Measurements from ENCODE around the gene NRXN3.
"Not testable (repeated sequence)": the region's sequence is repeated elsewhere in the genome, so short reads cannot be mapped to it uniquely, and the experiment has no call there.

NRXN3 gene

DNA sequence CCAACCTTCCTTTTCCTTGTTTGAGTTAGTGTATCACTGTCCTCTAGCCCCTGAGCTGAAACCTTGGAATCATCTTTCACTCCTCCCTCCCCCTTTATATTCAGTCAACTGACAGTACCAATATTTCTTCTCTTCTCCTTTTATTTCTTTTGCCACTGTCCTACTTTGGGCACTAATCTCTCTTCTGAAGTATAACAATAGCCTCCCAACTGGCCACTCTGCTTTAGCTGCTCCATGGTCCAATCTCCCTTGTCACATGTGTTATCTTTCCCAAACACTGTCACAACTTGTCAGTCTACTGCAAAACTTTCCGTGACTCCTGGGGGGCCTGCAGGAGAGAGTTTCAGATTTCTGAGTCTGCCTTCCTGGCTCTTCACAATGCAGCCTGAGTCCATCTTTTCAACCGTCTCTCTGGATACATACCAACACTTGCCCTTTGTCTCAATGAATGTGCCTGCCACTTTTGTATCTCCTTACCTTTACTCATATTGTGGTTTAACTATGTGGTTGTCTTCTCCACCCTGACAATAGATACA is 1570.0 kb downstream of the NRXN3 start:
- DNase-seq (ENCODE audit: low read depth in 1 of 2, low spot score in 1 of 2), result no peak

DNA sequence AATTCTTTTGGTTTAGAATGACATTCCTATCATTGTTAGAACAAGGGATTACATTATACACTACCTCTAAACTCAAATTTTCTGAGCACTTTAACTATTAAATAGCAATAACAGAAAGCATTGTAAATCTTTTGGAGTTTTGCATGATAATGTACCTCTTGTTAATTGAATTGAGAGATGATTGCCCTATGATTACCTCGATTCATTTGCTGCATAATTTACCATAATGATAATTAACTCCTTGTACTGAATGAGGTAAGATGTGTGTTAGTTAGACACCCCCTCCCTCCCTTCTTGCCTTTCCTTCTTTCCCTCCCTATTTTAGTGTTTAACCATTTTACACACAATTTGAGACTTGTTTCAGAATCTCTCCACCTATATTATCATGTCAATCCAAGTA is 1572.0 kb downstream of the NRXN3 start:
- DNase-seq (ENCODE audit: low read depth in 1 of 2, low spot score in 1 of 2), result no peak

- DNase-seq (ENCODE audit: low read depth in 1 of 2, low spot score in 1 of 2), result no peak
These were observed 1574.9 kb downstream of the NRXN3 start for GRCh38 chr14:79745046-79745445.

- no peak for DNase-seq (ENCODE audit: low read depth in 1 of 2, low spot score in 1 of 2)
These were observed 1578.9 kb downstream of the NRXN3 start for GRCh38 chr14:79749065-79749464.

- no peak for DNase-seq (ENCODE audit: low read depth in 1 of 2, low spot score in 1 of 2)
These were observed 1588.8 kb downstream of the NRXN3 start for GRCh38 chr14:79758985-79759384.

DNA sequence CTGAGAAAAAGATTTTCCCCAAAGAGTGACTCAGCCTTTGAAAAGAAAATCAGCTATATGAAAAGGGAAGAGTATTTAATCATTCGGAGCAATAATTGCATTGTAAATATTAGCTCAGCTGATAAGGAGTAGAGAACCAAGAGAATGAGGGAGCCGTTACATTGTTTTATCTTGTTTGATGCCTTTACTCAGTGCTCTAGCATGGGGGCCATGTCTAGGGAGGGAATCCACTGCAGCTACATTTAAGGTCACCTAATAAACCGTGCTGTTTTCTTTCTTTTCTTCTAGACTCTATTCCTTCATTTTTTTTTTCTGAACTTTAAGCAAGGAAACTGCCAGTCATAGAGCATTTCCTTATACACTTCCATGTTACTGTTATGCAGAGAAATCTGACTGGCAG is 1594.2 kb downstream of the NRXN3 start:
- DNase-seq (ENCODE audit: low read depth in 1 of 2, low spot score in 1 of 2), result no peak

DNA sequence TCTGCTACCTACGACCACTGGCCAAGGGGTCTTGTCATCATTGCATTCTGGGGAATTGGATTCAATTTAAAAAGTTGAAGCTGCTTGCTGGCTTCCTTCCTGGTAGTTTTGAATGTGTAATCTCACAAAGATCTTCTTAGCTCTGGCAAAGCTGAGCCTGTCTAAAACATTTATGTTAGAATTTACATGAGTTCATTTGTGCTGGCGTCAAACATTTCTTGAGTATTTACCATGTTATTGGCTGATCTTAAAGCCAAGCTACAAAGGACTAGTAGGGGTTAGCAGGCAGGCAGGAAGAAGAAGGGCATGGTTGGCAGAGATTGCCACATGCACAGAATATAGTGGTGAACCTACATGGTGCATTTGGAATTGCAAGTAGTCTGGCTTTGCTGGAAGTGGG is 1596.3 kb downstream of the NRXN3 start:
- no peak for DNase-seq (ENCODE audit: low read depth in 1 of 2, low spot score in 1 of 2)

GRCh38 chr14:79767251-79767650 is 1597.1 kb downstream of the NRXN3 start:
- no peak for DNase-seq (ENCODE audit: low read depth in 1 of 2, low spot score in 1 of 2)

DNA sequence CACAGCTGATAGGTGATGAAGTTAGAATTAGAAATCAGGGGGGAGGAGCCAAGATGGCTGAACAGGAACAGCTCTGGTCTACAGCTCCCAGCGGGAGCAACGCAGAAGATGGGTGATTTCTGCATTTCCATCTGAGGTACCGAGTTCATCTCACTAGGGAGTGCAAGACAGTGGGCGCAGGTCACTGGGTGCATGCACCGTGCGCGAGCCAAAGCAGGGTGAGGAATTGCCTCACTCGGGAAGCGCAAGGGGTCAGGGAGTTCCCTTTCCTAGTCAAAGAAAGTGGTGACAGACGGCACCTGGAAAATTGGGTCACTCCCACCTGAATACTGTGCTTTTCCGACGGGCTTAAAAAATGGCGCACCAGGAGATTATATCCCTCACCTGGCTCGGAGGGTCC is 1597.5 kb downstream of the NRXN3 start:
- DNase-seq (ENCODE audit: low read depth in 1 of 2, low spot score in 1 of 2), result not testable (repeated sequence)

GRCh38 chr14:79781882-79782281 is 1611.7 kb downstream of the NRXN3 start:
- no peak for DNase-seq (ENCODE audit: low read depth in 1 of 2, low spot score in 1 of 2)

GRCh38 chr14:79783041-79783440 is 1612.9 kb downstream of the NRXN3 start:
- DNase-seq (ENCODE audit: low read depth in 1 of 2, low spot score in 1 of 2), result no peak

GRCh38 chr14:79786522-79786921 is 1616.3 kb downstream of the NRXN3 start:
- no peak for DNase-seq (ENCODE audit: low read depth in 1 of 2, low spot score in 1 of 2)

- DNase-seq (ENCODE audit: low read depth in 1 of 2, low spot score in 1 of 2), result no peak
These were observed 1618.2 kb downstream of the NRXN3 start for GRCh38 chr14:79788346-79788745.

- DNase-seq (ENCODE audit: low read depth in 1 of 2, low spot score in 1 of 2), result no peak
These were observed 1621.0 kb downstream of the NRXN3 start for GRCh38 chr14:79791055-79791732.

DNA sequence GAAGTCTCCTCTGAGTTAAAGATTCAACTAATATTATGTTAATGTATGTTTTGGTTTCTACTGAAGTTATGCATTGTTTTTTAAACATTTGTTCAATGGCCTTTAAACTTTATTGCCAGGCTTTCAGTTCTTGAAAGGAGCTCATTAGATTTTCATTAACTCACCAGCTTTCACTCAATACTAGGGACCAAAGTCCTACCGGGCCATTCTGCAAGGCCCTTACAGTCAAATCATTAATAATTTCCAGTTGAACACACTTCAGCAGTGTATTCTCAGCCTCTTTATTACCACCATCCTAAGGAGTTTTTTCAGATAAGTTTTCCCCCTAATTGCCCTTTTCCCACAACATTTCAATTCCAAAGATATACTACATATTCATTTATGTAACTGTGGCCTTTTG is 1631.9 kb downstream of the NRXN3 start:
- no peak for DNase-seq (ENCODE audit: low read depth in 1 of 2, low spot score in 1 of 2)

DNA sequence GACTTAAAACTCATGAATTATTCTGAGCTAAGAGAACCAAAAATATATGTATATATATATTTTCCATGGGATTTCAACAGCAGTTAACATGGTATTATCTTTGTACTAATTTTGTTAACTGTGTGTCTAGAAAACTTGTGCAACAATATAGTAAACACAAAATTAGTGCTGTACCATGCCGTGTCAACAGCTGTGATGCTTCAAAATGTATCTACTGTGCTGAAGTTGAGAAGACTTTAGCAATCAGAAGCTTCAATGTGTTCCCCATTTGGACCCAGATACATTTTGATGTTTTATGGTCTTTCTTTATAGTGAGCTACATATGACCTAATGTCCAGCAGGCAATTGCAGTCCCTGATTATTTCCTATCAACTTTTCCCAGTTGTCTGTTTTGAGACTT is 1635.5 kb downstream of the NRXN3 start:
- DNase-seq (ENCODE audit: low read depth in 1 of 2, low spot score in 1 of 2), result no peak

DNA sequence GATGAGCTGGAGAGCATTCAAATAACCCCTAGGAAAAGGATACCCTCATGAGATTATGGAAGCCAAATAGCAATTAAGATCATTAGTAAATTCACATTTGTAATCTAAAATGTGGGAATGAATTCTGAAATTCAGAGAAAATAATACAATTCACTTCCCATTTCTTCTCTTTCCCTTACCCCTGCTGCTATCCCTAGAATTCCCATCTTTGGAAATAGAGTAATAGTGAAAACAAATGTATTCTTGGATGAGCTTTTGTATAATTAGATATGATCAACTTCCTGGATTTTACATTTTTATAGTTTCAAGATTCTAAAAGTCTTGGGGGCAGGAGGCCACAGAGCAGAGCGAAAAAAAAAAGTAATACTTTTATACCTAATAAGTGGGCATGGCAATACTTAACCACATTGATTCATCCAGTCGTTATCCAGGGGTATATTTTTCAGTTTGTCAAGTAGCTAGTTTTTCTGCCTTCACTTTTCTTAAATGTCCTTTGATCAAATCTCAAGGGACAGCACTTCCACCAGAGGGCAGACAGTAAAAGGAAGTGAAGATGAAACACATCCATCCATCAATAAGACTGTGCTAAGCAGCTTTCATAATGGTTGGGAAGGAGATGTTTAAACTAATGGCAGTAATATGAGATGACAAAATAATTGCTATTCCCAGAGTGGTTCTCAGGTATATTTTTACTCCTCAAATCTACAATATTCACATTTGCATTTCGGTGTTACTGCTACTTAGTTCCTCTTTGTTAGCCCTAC is 1639.9 kb downstream of the NRXN3 start:
- no peak for DNase-seq (ENCODE audit: low read depth in 1 of 2, low spot score in 1 of 2)

- DNase-seq (ENCODE audit: low read depth in 1 of 2, low spot score in 1 of 2), result no peak
These were observed 1650.8 kb downstream of the NRXN3 start for GRCh38 chr14:79820866-79821535.

GRCh38 chr14:79822034-79822433 is 1651.9 kb downstream of the NRXN3 start:
- no peak for DNase-seq (ENCODE audit: low read depth in 1 of 2, low spot score in 1 of 2)

DNA sequence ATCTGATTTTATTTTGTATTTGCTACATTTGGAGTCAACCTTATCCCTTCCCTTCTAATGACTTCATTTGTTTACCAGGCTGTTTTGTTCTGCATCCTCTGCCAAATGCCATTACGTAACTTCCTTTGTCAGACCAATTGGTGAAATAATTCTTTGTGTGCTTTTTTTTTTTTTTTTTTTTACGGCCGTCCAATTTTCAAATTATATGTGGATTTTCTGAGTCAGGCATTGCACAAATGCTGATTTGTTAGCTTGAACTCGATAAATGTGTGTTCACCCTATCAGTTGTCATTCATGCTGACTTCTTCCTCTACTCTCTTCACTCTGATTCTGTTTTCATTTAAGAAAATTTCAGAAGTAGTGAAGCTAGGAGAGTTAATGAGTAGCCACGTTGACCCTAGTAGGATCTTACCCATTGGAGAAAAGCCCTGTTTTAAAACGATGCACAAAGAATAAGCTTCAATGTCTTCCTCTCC is 1654.9 kb downstream of the NRXN3 start:
- no peak for DNase-seq (ENCODE audit: low read depth in 1 of 2, low spot score in 1 of 2)

- no peak for DNase-seq (ENCODE audit: low read depth in 1 of 2, low spot score in 1 of 2)
These were observed 1656.2 kb downstream of the NRXN3 start for GRCh38 chr14:79826362-79826761.

All from activated CD4-positive, alpha-beta T cell treated with anti-CD3 and anti-CD28 coated beads, Interleukin-2, amount 50 U/mL, for 24 hours (primary cell).